GM19023 (cell line): ENCODE measurements around the gene KISS1R.
"Not testable (repeated sequence)": the region's sequence is repeated elsewhere in the genome, so short reads cannot be mapped to it uniquely, and the experiment has no call there.

Experiments used
- ATAC-seq: cut with Tn5 transposase; IDR thresholded peaks from one replicate; pipeline ENCODE4 v1.9.1; 2021; ENCODE audit warnings: mild to moderate bottlenecking, moderate library complexity; ENCODE audit not compliant: unreplicated experiment

KISS1R gene

DNA sequence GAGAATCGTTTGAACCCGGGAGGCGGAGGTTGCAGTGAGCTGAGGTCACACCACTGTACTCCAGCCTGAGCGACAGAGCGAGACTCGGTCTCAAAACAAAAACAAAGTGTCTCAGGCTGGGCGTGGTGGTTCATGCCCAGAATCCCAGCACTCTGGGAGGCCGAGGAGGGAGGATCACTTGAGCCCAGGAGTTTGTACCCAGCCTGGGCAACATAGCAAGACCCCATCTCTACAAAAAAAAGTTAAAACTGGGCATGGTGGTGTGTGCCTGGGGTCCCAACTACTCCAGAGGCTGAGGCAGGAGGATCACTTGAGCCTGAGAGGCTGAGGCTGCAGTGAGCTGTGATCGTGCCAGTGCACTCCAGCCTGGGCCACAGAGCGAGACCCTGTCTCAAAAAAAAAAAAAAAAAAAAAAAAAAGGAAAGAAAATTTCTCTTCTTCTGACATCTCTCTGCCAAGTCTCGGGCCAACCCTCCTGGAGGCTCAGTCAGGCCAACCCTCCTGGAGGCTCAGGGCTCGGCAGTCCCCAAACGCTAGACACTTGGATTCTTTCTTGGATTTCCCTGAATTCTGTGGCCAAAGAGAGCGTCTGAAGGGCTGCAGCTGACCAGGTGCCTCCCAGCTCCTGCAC lies 35.0 kb downstream of the KISS1R start:
- ATAC-seq, result no peak

DNA sequence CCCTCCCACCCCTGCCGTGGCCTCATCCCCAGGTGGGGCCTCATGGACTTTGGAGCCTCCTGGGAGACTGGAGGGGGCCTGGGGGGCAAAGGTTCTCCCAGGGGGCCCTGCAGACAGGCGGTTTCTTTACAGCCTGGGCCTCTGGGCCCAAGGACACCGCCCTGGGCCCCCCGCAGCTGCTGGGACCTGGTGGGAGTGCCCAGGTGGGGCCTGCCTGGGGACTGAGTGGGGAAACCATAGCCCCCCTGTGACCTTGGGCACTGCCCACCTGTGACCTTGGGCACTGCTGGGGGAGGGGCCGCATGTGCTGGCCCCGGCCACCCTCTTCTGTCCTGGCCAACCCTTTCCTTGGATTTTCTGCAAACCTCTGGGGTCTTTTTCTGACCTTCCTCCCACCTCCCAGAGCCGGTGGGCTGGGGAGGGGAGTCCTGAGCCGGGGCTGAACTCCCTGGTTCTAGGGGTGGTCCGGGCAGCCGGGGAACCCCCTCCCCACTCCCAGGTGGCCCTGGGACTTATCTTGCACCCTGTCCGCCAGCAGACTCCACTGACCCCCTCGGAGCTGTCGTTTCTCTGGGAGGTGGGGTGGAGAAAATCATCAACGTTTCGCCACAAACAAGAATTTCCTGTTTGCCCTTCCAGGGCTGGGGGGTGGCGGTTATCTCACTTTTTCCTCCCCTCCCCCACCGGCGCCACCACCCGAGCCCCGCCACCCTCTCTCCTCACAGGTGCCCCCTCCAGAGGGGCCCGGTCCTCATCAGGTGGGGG lies 35.7 kb downstream of the KISS1R start:
- no peak for ATAC-seq

DNA sequence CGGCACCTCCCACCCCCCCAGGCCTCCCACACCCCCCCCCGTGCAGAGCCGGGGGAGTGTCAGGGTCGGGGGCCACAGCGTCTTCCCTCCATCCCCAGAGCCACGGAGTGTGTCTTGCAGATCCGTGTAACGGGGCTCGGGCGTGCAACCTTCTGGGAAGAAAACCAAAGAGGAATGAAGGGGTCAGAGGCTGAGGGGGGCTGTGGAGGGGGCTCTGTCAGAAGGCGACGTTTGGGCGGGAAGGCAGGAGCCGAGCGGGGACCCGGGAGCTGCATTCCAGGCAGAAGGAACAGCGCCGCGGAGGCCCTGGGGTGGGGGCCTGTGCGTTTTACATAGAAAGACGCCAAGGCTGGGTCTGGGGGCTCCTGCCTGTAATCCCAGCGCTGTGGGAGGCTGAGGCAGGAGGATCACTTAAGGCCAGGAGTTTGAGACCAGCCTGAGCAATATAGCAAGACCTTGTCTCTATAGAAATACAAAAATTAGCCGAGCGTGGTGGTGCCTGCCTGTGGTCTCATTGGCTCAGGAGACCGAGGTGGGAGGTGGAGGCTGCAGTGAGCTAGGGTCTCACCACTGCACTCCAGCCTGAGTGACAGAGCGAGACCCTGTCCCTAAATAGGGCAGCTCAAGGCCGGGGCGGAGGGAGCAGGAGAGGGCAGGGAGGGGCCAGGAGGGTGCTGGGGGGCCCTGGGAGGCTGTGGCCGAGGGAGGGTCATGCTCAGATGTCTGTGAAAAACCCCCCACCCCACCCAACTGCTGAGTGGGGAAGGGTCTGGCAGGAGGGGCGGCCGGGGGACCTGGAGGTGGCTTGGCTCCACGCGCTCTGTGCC lies 36.5 kb downstream of the KISS1R start:
- no peak for ATAC-seq

DNA sequence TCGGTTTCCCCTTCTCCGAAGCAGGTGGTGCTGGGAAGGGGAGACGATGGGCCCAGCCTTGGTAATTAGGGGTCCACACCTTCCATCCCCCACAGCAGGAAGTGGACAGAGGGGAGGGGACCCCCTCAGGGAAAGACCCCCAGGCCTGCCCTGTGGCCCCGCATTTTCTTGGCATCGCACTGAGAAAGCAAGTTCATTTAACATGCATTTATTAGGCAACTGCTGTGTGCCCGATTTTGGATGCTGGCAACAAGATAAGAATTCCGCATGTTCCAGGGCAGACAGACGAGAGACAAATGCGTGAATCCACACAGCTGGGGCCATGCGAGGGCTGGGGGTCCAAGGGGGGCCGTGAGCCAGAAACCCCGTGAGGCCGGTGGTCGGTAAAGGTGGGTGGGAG lies 37.1 kb downstream of the KISS1R start:
- ATAC-seq, result no peak

DNA sequence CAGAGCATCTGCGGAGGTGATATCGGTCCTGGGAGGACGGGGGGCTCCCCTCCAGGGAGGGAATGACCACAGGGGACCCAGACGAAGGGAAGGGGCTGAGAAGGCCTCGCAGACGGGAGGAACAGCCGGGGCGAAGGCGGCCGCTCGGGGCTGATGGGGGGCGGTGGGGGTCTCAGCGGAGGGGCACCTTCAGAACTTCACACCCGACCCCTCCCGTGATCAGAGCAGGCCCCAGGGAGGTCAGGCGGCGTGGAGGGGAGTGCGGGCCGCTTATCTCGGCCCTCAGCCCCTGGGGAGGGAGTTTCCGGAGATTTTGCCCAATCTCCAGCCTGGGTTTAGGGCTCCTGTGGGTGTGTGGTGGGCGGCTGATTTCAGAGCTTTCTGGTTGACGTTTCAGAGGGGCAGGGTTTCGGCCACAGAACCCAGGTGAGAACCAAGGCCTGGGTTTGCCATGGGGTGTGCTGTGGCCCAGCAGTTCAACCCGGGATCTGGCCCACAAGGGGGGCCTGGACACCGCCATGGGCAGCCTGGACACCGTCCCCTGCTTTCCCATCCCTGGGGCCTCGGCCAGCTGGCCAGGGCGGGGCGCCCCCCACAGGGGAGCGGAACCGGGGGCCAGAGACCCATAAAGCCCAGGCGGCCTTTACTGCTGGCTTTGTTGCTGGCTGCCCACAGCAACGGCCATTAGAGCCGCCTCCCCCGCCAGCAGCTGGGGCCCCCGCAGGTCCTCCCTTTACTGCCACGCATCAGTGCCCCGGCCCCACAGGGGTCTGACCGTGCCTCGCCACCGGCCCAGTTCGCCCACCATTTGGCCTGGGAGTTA lies 37.8 kb downstream of the KISS1R start:
- no peak for ATAC-seq

DNA sequence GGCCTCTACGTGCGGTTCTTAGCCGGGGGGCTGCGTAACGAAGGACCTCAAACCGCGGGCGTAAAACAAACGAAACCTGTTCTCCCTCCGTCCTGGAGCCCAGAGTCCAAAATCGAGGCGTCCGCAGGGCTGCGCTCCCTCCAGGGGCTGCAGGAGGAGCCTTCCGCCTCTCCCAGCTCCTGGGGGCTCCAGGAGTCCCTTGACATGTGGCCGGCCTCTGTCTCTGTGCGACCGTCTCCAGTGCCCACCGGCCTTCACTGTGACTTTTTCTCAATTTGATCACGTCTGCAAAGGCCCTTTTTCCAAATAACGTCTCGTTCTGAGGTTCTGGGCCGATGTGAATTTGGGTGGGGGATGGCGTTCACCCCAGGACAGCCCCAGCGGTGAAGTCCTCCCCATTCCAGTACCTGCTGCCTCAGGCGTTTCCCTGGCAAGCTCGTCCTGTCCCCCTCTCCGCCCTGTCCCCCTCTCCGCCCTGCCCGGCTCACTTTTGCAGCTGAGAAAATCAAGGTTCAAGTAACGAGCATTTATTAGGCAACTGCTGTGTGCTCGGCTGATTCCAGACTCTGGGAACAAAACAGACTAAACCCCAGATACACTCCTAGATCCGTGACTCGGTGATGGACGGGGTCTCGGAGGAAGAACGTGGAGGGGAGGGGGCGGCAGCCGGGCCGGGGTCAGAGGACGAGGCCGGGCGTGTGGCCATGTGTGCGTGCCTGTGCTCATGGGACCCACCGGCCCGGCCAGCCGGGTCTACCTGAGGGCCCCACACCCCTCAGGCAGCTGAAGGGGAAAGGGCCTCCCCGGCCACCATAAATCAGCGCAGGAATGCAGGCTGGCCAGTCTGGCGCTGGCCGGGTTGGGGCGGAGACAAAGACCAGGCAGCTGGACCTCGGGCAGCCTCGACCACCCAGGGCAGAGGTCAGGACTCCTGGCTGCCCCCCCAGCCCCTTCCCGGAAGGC lies 39.0 kb downstream of the KISS1R start:
- no peak for ATAC-seq

DNA sequence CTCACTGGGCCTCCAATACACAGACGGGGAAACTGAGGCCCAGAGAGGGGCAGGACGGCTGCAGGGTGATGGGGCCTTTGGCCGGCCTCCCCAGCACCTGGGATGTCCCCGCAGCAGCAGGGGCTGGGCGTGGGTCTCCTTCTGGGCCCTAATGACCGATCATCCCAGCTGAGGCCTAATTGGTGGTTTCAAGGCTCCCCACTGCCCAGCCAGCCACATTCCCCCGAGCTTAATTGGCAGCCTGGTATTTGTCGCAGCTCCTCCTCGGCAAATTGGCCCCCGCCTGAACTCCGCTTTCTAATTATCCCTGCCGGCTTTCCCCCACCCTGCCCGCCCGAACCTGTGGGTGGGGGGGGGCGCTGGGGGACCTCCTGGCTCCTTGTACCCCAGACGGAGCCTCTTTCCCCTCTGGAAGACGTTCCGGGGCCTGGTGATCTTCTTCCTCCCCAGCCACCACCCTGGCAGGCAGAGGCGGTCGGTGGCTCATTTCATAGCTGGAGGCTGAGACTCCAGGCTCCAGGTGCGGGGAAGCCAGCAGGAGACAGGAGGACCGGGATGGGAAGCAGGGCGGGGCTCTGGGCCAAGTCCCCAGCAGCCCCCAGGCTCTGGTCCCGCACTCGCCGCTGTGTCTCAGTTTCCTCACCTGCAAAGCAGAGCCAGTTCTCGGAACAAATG lies 39.8 kb downstream of the KISS1R start:
- no peak for ATAC-seq

DNA sequence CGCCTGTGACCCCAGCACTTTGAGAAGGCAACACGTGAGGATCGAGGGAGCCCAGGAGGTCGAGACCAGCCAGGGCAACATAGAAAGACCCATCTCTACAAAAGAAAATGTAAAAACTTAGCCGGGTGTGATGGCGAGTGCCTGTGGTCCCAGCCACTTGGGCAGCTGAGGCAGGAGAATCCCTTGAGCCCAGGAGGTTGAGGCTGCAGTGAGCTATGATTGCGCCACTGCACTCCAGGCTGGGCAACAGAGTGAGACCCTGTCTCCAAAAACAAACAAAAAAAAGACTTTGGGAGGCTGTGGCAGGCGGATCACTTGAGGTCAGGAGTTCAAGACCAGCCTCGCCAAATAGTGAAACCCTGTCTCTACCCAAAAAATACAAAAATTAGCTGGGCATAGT lies 40.4 kb downstream of the KISS1R start:
- ATAC-seq, result not testable (repeated sequence)

DNA sequence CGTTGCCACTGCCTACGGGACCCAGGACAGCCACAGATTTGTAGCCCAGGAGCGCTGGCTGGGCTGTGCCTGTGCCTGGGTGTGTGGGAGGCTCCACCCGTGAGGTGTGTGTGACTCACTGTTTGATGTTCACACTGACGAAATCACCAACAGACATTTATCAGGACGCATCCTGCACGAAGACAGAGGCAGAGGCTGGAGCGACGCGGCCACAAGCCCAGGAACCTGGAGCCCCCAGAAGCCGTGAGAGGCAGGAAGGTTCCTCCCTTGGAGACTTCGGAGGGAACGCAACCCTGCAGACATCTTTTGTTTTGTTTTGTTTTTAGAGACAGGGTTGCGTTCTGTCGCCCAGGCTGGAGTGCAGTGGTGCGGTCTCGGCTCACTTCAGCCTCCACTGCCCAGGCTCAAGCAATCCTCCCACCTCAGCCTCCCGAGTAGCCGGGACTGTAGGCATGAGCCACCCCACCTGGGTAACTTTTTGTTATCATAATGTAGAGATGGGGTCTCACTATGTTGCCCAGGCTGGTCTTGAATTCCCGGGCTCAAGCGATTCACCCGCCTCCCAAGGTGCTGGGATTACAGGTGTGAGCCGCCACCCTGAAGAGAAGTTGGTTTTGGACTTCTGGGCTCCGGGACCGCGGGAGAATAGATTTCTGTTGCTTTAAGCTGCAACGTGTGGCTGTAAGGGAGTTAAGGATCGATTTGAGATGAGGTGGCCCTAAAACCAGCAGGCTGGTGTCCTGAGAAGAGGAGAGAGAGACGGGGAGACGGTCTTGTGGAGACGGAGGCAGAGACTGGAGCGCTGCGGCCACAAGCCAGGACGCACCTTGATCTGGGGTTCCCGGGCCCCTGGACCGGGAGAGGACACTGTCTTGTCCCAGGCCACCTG lies 42.1 kb downstream of the KISS1R start:
- no peak for ATAC-seq

DNA sequence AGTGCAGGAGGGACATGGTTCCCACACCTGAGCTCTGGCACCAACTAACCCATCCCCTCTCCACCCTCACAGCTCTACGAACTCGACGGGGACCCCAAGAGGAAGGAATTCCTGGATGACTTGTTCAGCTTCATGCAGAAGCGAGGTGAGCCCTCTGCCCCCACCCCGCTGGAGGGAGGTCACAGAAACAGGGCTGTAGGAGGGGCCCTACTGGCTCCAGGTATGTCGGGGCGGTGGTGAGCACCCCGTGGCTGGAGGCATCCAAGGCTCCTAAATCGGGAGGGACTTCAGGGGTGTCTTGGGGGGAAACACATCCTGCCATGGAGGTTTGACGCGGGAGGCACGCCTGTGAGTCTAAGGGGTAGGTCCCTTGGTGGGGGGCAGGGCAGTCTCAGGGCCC lies 42.9 kb downstream of the KISS1R start:
- no peak for ATAC-seq

DNA sequence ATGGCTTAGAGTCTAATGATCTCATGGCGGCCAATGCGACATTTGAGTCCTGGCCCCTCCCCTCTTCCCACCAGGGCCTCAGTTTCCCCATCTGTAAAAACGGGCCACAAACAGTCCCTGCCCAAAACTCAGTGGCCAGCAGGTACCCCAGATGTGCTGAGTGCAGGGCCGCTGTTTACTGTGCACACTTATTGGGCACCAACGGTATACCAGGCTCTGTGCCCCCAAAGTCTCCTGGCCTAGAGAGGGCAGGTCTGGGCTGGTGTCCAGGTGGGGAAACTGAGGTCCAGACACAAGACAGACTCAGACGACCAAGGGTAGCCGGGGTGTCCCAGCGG lies 43.4 kb downstream of the KISS1R start:
- no peak for ATAC-seq

DNA sequence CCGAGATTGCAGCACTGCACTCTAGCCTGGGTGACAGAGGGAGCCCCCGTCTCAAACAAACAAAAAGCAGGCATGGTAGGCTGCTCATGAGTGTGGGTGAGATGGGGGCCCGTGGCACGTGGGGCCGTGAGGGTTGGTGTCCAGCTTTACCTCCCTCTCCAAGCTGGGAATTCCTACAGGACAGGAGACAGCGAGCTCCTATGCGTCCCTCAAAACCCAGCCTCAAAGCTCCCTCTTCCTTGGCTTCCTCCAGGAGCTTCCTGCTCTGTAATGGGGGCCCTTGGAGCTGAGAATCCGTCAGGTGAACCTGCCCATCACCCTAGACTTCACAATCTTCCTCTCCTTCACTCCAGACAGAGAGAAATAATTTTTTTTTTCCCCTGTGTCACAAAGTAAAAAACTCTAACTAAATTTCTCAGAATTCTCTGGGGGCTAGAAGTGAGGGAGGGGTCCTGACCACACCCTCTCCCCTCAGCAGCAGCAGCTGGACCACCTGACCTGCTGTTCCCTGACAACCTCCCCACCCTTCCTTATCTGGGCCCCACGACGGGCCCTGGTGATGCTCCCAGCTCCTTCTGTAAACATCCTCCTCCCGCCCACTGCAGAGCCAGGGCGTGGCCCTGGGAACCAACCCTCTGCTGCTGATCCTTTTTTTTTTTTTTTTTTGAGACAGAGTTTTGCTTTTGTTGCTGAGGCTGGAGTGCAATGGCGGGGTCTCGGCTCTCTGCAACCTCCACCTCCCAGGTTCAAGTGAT lies 44.9 kb downstream of the KISS1R start:
- ATAC-seq, result no peak

DNA sequence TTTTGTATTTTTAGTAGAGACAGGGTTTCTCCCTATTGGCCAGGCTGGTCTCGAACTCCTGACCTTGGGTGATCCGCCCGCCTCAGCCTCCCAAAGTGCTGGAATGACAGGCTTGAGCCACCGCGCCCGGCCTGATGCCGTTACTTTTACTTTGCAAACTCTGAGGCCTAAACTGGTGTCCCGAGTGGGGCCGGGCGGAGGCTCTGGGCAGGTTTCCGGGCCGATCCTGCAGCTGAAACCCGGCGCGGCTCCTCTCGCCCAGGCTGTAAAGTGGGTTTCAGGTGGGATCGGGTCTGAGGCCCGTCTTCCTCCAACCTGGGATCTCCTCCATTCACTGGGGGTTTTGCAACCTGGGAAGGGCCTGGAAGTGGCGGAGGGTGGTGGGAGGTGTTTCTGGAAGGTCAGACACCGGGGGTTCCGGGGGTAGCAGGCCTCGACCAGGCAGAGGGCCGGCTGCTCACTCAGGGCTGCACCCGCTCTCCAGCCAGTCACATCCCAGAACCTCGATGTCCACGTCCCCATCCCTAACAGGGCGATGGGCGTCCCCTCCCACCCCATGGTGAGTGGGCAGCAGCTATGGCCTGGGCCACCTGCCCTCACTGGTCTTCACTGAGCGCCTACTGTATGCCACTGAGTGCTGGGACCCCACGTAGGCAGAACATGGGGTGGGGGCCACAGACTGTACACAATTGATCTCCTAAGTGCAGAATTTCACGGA lies 45.7 kb downstream of the KISS1R start:
- no peak for ATAC-seq

DNA sequence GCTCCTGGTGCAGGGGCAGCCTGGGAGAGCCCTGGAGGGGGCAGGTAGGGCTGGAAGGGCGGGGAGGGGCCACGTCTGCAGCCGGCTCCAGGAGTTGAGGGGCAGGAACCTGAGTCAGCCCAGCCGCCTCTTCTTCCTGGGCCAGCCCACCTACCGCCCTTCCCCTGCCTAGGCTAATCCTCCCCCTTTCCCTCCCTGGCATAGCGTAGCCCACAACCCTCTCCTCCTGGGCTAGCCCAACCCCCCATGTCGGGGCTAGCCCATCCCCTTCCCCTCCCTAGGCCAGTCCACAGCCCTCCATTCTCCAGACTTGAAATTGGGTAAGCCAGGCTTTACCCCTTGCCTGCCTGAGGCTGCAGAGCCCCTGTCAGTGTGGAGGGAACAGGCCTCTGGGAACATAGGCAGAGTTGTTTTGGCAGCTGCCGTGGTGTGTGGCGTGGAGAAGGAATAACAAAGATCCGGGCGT lies 46.4 kb downstream of the KISS1R start:
- ATAC-seq, result no peak

DNA sequence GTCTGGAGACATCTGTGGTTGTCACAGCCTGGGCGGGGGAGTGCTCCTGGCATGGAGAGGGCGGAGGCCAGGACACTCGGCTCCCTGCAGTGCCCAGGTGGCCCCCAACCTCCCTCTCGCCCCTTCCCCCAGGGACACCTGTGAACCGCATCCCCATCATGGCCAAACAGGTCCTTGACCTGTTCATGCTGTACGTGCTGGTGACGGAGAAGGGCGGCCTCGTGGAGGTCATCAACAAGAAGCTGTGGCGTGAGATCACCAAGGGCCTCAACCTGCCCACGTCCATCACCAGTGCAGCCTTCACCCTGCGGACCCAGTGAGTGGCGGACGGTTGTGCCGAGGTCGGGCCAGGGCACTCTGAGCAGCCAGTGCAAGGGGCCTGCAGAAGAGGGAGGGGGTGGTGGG lies 47.0 kb downstream of the KISS1R start:
- no peak for ATAC-seq

DNA sequence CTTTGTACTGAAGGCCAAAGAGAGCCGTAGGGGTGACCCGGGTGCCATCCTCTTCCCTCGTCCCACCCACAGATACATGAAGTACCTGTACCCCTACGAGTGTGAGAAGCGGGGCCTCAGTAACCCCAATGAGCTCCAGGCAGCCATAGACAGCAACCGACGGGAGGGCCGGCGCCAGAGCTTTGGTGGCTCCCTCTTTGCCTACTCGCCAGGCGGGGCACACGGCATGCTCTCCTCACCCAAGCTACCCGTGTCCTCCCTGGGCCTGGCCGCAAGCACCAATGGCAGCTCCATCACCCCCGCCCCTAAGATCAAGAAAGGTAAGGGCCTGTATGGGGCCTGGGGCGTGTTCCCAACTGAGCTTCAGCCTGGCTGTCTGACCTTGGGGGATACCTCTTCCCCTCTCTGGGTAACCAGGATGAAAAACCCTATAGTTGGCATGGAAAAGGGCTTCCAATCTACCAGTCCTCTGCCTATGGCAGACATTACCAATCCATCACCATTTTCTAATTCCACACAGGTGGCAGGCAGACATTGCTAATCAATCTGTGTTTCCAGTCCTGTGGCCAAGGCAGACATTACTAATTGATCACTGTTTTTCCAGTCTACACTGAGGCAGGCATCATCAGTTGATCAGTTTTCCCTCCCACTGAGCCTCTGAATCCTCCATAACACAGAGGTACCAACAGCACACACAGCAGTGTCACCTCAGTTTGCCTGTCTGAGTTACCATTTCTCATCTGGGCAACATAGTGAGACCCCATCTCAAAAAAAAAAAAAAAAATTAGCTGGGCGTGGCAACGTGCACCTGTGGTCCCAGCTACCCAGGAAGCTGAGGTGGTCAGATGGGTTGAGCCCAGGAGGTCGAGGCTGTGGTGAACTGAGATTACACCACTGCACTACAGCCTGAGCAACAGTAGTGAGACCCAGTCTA lies 47.9 kb downstream of the KISS1R start:
- ATAC-seq, result no peak
